Heart left ventricle (tissue), 16 donors: Measurements from ENCODE around the gene SIX4. TPM values are rescaled to one million over a fixed set of nuclear protein-coding genes. Genes with fewer than 3 reads are reported as not detected.
A peak's percentile ranks its signal among the peaks of the same experiment; 100 is the strongest.

Experiments
- ATAC-seq, 4 donors: fragments of 200-7000 bp; cut with Tn5 transposase; one replicate each; pipeline ENCODE4 v1.9.1; 2020 to 2022; ENCODE audit warnings: moderate library complexity in 4 of 4, mild to moderate bottlenecking in 3 of 4, moderate number of reproducible peaks in 1 of 4
- DNase-seq, 5 donors: peaks; one replicate each; pipeline ENCODE4 v3.0.0-alpha.2; 2020
- H3K27ac ChIP-seq, 12 donors: fragments of 200-600 bp; sonication (generic) in 4 of 12; one replicate each; pipeline versions ENCODE4 v1.5.0 to v1.8.0; 2016 to 2022; ENCODE audit warnings: mild to moderate bottlenecking in 2 of 12
- H3K27me3 ChIP-seq, 9 donors: fragments of 200-600 bp; sonication (generic) in 2 of 9; one replicate each; pipeline versions ENCODE4 v1.5.1 to v1.8.0; 2016 to 2022; ENCODE audit warnings: mild to moderate bottlenecking in 3 of 9
- H3K36me3 ChIP-seq, 9 donors: fragments of 200-600 bp; sonication (generic) in 2 of 9; one replicate each; pipeline versions ENCODE4 v1.5.0 to v1.8.0; 2018 to 2022; ENCODE audit warnings: mild to moderate bottlenecking in 2 of 9
- H3K4me1 ChIP-seq, 12 donors: fragments of 200-600 bp; sonication (generic) in 4 of 12; one replicate each; pipeline versions ENCODE4 v1.5.0 to v1.8.0; 2016 to 2022; ENCODE audit warnings: mild to moderate bottlenecking in 3 of 12
- H3K4me3 ChIP-seq, 12 donors: fragments of 200-600 bp; sonication (generic) in 4 of 12; one replicate each; pipeline versions ENCODE4 v1.5.0 to v1.8.0; 2017 to 2022; ENCODE audit warnings: mild to moderate bottlenecking in 9 of 12, moderate library complexity in 4 of 12
- H3K9me3 ChIP-seq, 12 donors: fragments of 200-600 bp; sonication (generic) in 4 of 12; one replicate each; pipeline versions ENCODE4 v1.5.0 to v1.8.0; 2016 to 2022; ENCODE audit warnings: mild to moderate bottlenecking in 1 of 12
- CTCF ChIP-seq, 12 donors: fragments of 200-600 bp; sonication (generic) in 4 of 12; IDR thresholded peaks; one replicate each; pipeline versions ENCODE4 v1.5.0 to v1.8.0; 2018 to 2022; ENCODE audit warnings: antibody characterized with exemption in 12 of 12, mild to moderate bottlenecking in 5 of 12
- POLR2A ChIP-seq, 2 donors: fragments of 450-650 bp; IDR thresholded peaks; one replicate each; pipeline ENCODE4 v1.6.1; 2017; ENCODE audit warnings: antibody characterized with exemption in 2 of 2, mild to moderate bottlenecking in 2 of 2, moderate library complexity in 2 of 2
- WGBS, 4 donors: extraction: QIAGEN DNeasy Blood & Tissue Kit in 2 of 4; methylation state at CpG; one replicate each; pipeline versions ENCODE4 v1.1.5 to v1.1.7; 2013 to 2018; 5-methylcytosine and 5-hydroxymethylcytosine counted together
- intact Hi-C, 10 donors: fragments of 100-400 bp; cut with DNase I; formaldehyde crosslinking; loops; one replicate each; pipeline versions ENCODE4 v1.11.1 to v1.14.2; 2022
- polyA plus RNA-seq, 2 donors: library from polyadenylated mRNA; stranded (reverse); fragments of 200-250 nt; gene quantifications; one replicate each; pipeline ENCODE4 v1.2.3, GENCODE V29; 2013
- total RNA-seq, 9 donors: library from RNA; depleted of rRNA in 2 of 9; stranded (reverse); fragments of >200 nt in 2 of 9; fragmentation: NEBNext Ultra II Directional in 3 of 9; extraction: Animal tissue kit (Norgen Biotek cat#: 25700) in 3 of 9; gene quantifications; one replicate each; pipeline versions ENCODE4 v1.1.0 to v1.2.4, GENCODE V29; 2016 to 2023
- donor health status: ischemic (EF 13 %, LVEDD 7.1; RV severe dilation, severe dysfunction).
- donor health status: healthy with polysubstance abuse.
- donor health status: DM: no; HTN: yes; CAD: no.
- donor health status: DM: no; HTN: no; CAD: no.
- donor health status: ischemic (EF 25% LVEDD 6.9; RV normal size, moderate dysfunction).
- donor health status: ischemic (EF 25% LVEDD 5.7; RV mildly dilated, moderate dysfunction).
- donor health status: healthy.
- donor health status: DM: yes; HTN: yes; CAD: no.
- donor health status: ischemic (EF 35%, LVEDD 5.7; RV mildly dilated, moderate dysfunction).
- donor health status: nonischemic (EF 11% LVEDD 7.7; RV severe dilation, severe dysfunction).
- donor health status: DM: yes; HTN: yes; CAD: no.
- donor health status: PGD.
- donor health status: ischemic (EF 29% LVEDD 5.4; RV normal size, mild dysfunction).
- donor health status: nonischemic (EF 23%, LVEDD 6.1; RV moderate dilation, normal function).

SIX4 gene
- total and polyA plus RNA-seq, 11 donors = 0.27 to 2.9 (median 1.1) TPM

- Histone ChIP-seq H3K27ac (no peak overlapping the region), H3K27me3 (peaks cover 0 to 88% (median 11%) of the 10 kb centered on the region in 9 donors), H3K36me3 (no peaks in the 10 kb centered on the region), H3K9me3 (no peaks in the 10 kb centered on the region), H3K4me1 (peaks cover 0 to 36% (median 12%) of the 10 kb centered on the region in 12 donors), H3K4me3 (peak overlapping the region; percentile 25 to 91 (median 68))
- no peak for TF ChIP-seq POLR2A (IDR thresholded peaks at IDR 0.05)
- TF ChIP-seq CTCF (IDR thresholded peaks at IDR 0.05) = no peak
- 0 to 1% (median 1%) methylated on average over 32 to 60 of the region's 60 CpGs for WGBS, 4 donors
- intact Hi-C loops = no loop called here
- ATAC-seq = peak in 1 of 4 donors; percentile 30
- DNase-seq = peak in 3 of 5 donors; percentile 20 to 58 (median 21)
Measured at GRCh38 chr14:60722357-60723115, 1.6 kb downstream of the SIX4 start.

GRCh38 chr14:60722107-60722356 is 2.1 kb downstream of the SIX4 start:
- H3K27me3 ChIP-seq = peaks cover 0 to 88% (median 9%) of the 10 kb centered on the region in 9 donors
- H3K9me3 ChIP-seq = no peaks in the 10 kb centered on the region
- intact Hi-C loops = no loop called here
- H3K4me1 ChIP-seq = peaks cover 0 to 36% (median 12%) of the 10 kb centered on the region in 12 donors
- no peak for ATAC-seq
- TF ChIP-seq POLR2A (IDR thresholded peaks at IDR 0.05) = no peak
- no peak for TF ChIP-seq CTCF (IDR thresholded peaks at IDR 0.05)
- H3K4me3 ChIP-seq = peak overlapping the region; percentile 32 to 91 (median 68)
- DNase-seq = no peak
- H3K27ac ChIP-seq = no peak overlapping the region
- WGBS, 4 donors = 1 to 3% (median 1%) methylated on average over 10 to 11 of the region's 11 CpGs
- no peaks in the 10 kb centered on the region for H3K36me3 ChIP-seq

GRCh38 chr14:60721326-60722106 is 2.6 kb downstream of the SIX4 start:
- Histone ChIP-seq H3K4me1 (peaks cover 0 to 36% (median 12%) of the 10 kb centered on the region in 12 donors), H3K27ac (no peak overlapping the region), H3K9me3 (no peaks in the 10 kb centered on the region), H3K36me3 (no peaks in the 10 kb centered on the region), H3K27me3 (peaks cover 0 to 85% (median 9%) of the 10 kb centered on the region in 9 donors), H3K4me3 (peak overlapping the region; percentile 32 to 91 (median 68))
- peak in 7 of 12 donors; percentile 21 to 50 (median 35) for TF ChIP-seq CTCF (IDR thresholded peaks at IDR 0.05)
- no peak for TF ChIP-seq POLR2A (IDR thresholded peaks at IDR 0.05)
- DNase-seq (peak in 4 of 5 donors; percentile 6 to 64 (median 34)), ATAC-seq (peak in 3 of 4 donors; percentile 44 to 61 (median 46))
- 6 to 21% (median 8%) methylated on average over 42 to 70 of the region's 70 CpGs for WGBS, 4 donors
- intact Hi-C loops = no loop called here

- Histone ChIP-seq H3K4me1 (peaks cover 0 to 36% (median 12%) of the 10 kb centered on the region in 12 donors), H3K9me3 (no peaks in the 10 kb centered on the region), H3K4me3 (peak overlapping the region in 7 of 12 donors; percentile 65 to 91 (median 70)), H3K27ac (no peak overlapping the region), H3K27me3 (peaks cover 0 to 83% (median 9%) of the 10 kb centered on the region in 9 donors), H3K36me3 (no peaks in the 10 kb centered on the region)
- DNase-seq = no peak
- intact Hi-C loops = no loop called here
- no peak for ATAC-seq
- no peak for TF ChIP-seq POLR2A (IDR thresholded peaks at IDR 0.05)
- TF ChIP-seq CTCF (IDR thresholded peaks at IDR 0.05) = no peak
- 53 to 66% (median 60%) methylated on average over 4 of the region's 4 CpGs for WGBS, 4 donors
Measured at GRCh38 chr14:60720962-60721325, 3.2 kb downstream of the SIX4 start.
